A549 treated with AZD9567 at 1 μM for 4 hours (cell line): ENCODE data around the gene PRELID2. TPM values are rescaled to one million over a fixed set of nuclear protein-coding genes. Genes with fewer than 3 reads are reported as not detected.

Source experiments
- total RNA-seq: library from RNA; stranded (reverse); fragments of 200-300 nt; extraction: Qiagen RNA extraction; gene quantifications from 5 replicates; pipeline ENCODE4 v1.2.3, GENCODE V29; 2022; ENCODE audit not compliant: insufficient read depth

PRELID2 gene
- 7.1 to 8.8 TPM (median 7.3 TPM) in 5 replicates for total RNA-seq

GRCh38 chr5:145834917-145835847, at the start of gene PRELID2:
PRELID2 (minus strand) TSS chr5:145835342; CDS start chr5:145835251, 91 bp downstream.

GRCh38 chr5:145872914-145873313, 37.8 kb upstream of the PRELID2 start, which contains the start of gene GRXCR2:
GRXCR2 (minus strand) TSS chr5:145873014; CDS start chr5:145872968, 46 bp downstream.

Other genes starting within 250 kb of the PRELID2 start
- gene GRXCR2, start 37.7 kb upstream of the PRELID2 start, total RNA-seq, result not detected in 5 replicates
- 1.7 to 2.3 TPM (median 1.8 TPM) in 5 replicates for gene SH3RF2, start 101.2 kb upstream of the PRELID2 start, total RNA-seq